Motor neuron (in vitro differentiated cells): ENCODE results near the gene FCHSD2. TPM values are rescaled to one million over a fixed set of nuclear protein-coding genes. Genes with fewer than 3 reads are reported as not detected.
"Not testable (repeated sequence)": the region's sequence is repeated elsewhere in the genome, so short reads cannot be mapped to it uniquely, and the experiment has no call there.

Experiments used
- ATAC-seq, 8 experiments: fragments of 200-7000 bp; cut with Tn5 transposase; replicated peaks in 6 of 8; 2 replicates each; pipeline ENCODE4 v1.8.0; 2021; ENCODE audit warnings: mild to moderate bottlenecking in 8 of 8, moderate library complexity in 8 of 8
- H3K27ac ChIP-seq, 2 donors: fragments of 250-450 bp; sonication (Bioruptor Pico); 2 replicates each; pipeline ENCODE4 v1.9.0; 2021; ENCODE audit warnings: antibody characterized with exemption in 2 of 2, mild to moderate bottlenecking in 2 of 2, moderate library complexity in 1 of 2
- H3K4me1 ChIP-seq, 2 donors: fragments of 250-450 bp; sonication (Bioruptor Pico); replicated peaks in 1 of 2; 2 replicates each; pipeline ENCODE4 v1.6.1; 2021; ENCODE audit warnings: antibody characterized with exemption in 2 of 2, mild to moderate bottlenecking in 2 of 2, moderate library complexity in 1 of 2
- H3K4me3 ChIP-seq, 5 donors: fragments of 250-450 bp; sonication (Bioruptor Pico); 2 replicates each; pipeline ENCODE4 v1.9.0; 2021; ENCODE audit warnings: antibody characterized with exemption in 5 of 5, mild to moderate bottlenecking in 5 of 5, moderate library complexity in 4 of 5
- whole genome bisulfite sequencing, 10 experiments: fragments of 450-650 bp; shearing (Covaris generic); methylation state at CpG; one replicate each; pipeline ENCODE4 v1.0.0; 2022; 5-methylcytosine and 5-hydroxymethylcytosine counted together
- in situ Hi-C, 9 experiments: fragments of 400-800 bp; cut with MboI; loops; one replicate each; pipeline ENCODE4 v1.15.0; 2021; ENCODE audit warnings: low sequenced_read_pairs in 9 of 9, low pct_unique_long_range_greater_than_20kb in 2 of 9; ENCODE audit not compliant: unreplicated experiment in 9 of 9
- total RNA-seq, 8 experiments: library from RNA; unstranded; fragments of 300-600 nt; gene quantifications; 2 replicates each; pipeline versions ENCODE4 v1.2.3 to v1.2.4, GENCODE V29; 2022

FCHSD2 gene
- total RNA-seq, 8 experiments from 2014 or later: 11.6 to 22.1 (median 18.0) TPM

DNA sequence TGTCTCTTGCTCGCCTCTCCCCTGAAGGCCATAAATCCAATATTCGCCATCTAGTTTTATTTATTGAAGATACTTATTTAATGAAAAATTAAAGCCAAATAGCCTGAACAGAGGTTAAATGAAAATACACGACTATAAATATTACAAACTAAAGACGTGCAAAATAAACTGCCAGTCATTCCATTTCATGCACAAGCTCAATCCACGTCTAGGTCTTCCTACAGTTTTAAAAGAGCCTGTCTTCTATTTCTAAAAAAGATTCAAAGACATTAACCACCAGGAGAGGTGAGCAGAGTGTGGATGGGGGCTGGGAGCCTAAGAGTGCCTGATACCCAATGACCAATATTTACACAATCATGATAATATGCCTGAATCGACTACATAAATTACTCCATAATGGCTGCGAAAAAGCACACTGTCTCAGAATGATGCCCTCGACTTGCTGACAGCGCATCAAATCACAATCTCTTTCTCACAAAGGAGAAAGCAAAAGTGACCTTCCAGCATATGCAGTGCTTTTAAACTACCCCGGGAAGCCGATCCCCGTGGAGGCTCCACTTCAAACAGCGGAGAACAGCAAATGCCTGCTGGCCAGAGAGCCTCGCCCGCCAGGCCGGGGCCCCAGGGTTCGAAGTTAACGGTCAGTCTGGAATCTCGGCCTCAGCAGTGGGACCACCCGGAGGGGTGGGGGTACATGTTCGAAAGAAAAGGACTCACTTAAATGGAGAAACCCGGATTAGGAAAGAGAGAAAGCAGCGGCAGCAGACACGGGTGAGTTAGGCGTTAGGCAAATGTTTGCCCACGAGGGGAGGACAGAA, 1.7 kb downstream of the FCHSD2 start:
- Histone ChIP-seq H3K4me1 (peaks cover 10 to 14% of the 10 kb centered on the region in 2 donors), H3K4me3 (peak overlapping the region; percentile 54 to 81 (median 75)), H3K27ac (peak overlapping the region; percentile 83 to 87)
- peak in 2 of 8 experiments; percentile 3 to 4 for ATAC-seq
- in situ Hi-C loops: loop anchor here in 3 of 9 experiments (25.0 kb wide), 3 partner anchors 203 to 278 kb away; no protein-coding TSS in a partner anchor
- WGBS, 10 experiments: 0 to 89% (median 7%) methylated on average over 1 to 20 of the region's 26 CpGs

DNA sequence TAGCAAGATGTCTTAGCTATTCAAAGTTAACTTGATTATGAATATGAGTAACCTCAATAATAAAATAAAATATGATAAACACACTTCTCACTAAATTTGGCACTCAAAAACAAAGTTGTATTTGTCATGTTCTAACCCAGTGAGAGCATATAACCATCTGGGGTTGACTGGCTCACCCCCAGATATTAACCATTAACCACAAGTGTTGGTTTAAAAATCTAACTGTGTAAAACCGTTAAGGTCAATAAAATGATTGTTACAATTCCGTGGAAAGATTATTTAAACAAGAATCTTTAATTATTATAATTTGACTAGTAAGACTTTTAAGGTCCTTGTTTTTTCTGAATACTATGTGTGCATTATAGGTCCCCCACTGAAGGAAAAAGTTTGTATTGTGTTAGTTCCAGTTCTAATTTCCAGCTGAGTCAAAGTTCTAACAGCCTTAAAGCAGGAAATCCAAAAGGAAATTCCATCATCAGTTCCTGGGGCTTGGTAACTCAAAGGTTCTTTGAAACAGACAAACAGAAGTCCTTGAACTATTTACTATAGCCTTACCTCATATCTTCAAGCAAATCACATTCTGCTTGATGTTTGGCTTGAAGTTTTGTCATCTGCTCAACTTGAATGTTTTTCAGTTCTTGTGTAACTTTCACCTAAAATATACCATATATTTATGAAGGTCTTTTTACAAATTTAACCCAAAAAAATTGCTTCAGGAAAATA, 2.5 kb downstream of the FCHSD2 start:
- H3K27ac ChIP-seq: no peak overlapping the region

DNA sequence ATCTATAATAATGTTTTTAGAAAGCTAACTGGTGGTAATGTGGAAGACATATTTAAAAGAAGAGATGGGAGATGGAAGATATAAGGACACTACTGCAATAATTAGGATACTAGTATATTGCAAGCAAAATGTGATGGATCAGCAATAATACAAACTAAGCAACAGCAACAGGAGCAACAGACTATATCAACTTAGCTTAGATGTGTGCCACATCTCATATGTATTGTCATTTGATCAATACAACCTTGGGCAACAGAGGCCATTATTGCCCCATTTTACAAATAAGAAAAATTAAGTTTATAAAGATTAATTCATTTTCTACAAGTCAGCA, 4.2 kb downstream of the FCHSD2 start:
- Histone ChIP-seq H3K4me1 (peaks cover 2 to 6% of the 10 kb centered on the region in 2 donors), H3K27ac (no peak overlapping the region), H3K4me3 (no peak overlapping the region)
- no peak for ATAC-seq
- in situ Hi-C loops: loop anchor here in 3 of 9 experiments (25.0 kb wide), 3 partner anchors 201 to 276 kb away; no protein-coding TSS in a partner anchor

More for the DNA sequence above, 2.5 kb downstream of the FCHSD2 start:
- Histone ChIP-seq H3K4me3 (peak overlapping the region; percentile 54 to 81 (median 75)), H3K4me1 (peaks cover 10 to 14% of the 10 kb centered on the region in 2 donors)
- 0 to 74% (median 38%) methylated on average over 1 to 2 of the region's 2 CpGs; no CpG with 5 or more reads in 2 of the 10 experiments for WGBS, 10 experiments
- in situ Hi-C loops: loop anchor here in 3 of 9 experiments (25.0 kb wide), 3 partner anchors 202 to 277 kb away; no protein-coding TSS in a partner anchor
- ATAC-seq: no peak

DNA sequence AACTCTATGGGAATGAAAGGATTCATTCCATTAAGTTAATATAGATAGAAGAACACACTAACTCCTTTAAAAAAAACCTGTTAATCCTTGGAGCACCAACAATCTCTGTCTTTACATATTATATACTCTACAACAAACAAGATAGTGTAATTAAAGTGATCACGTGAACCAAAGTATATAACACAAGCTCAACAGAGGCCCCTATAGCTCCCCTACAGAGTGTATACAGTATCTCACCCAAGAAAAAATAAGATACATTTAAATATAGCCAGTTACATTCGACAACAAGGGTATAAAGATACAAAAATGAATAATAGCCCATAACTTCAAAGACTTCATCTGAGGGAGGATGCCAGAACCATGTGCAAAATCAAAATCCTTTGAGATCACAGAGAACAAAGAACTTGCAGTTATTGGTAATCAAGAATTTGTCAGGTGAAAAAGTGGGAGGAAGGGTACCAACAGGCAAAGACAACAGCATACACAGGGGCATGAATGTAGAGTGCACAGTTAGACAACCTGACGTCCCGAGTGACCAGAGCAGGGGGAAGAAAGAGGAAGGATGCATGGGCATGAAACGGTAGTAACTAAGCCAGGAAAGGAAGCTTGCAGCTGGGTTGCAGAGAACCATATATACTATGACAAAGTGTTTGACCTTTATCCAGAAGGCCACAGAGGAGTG, 4.7 kb downstream of the FCHSD2 start:
- no peak for ATAC-seq
- Histone ChIP-seq H3K4me1 (peaks cover 2 to 6% of the 10 kb centered on the region in 2 donors), H3K27ac (no peak overlapping the region), H3K4me3 (no peak overlapping the region)
- in situ Hi-C loops: loop anchor here in 3 of 9 experiments (25.0 kb wide), 3 partner anchors 200 to 275 kb away; no protein-coding TSS in a partner anchor
- WGBS, 10 experiments: 78 to 100% (median 93%) methylated on average over 1 to 5 of the region's 5 CpGs; no CpG with 5 or more reads in 1 of the 10 experiments

DNA sequence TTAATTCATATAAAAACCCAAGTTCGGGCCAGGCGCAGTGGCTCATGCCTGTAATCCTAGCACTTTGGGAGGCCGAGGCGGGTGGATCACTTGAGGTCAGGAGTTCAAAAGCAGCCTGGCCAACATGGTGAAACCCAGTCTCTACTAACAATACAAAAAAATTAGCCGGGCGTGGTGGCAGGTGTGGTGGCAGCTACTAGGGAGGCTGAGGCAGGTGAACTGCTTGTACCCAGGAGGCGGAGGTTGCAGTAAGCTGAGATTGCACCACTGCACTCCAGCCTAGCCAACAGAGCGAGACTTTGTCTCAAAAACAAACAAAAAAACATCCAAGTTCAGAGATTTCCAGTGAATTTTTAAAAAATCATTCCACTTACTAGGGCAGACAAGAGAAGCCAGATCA, 5.4 kb downstream of the FCHSD2 start:
- in situ Hi-C loops: loop anchor here in 3 of 9 experiments (25.0 kb wide), 3 partner anchors 199 to 274 kb away; no protein-coding TSS in a partner anchor
- WGBS, 10 experiments: 83 to 100% (median 98%) methylated on average over 1 to 8 of the region's 8 CpGs; no CpG with 5 or more reads in 2 of the 10 experiments
- not testable (repeated sequence) for ATAC-seq, H3K4me1 ChIP-seq, H3K4me3 ChIP-seq, H3K27ac ChIP-seq

DNA sequence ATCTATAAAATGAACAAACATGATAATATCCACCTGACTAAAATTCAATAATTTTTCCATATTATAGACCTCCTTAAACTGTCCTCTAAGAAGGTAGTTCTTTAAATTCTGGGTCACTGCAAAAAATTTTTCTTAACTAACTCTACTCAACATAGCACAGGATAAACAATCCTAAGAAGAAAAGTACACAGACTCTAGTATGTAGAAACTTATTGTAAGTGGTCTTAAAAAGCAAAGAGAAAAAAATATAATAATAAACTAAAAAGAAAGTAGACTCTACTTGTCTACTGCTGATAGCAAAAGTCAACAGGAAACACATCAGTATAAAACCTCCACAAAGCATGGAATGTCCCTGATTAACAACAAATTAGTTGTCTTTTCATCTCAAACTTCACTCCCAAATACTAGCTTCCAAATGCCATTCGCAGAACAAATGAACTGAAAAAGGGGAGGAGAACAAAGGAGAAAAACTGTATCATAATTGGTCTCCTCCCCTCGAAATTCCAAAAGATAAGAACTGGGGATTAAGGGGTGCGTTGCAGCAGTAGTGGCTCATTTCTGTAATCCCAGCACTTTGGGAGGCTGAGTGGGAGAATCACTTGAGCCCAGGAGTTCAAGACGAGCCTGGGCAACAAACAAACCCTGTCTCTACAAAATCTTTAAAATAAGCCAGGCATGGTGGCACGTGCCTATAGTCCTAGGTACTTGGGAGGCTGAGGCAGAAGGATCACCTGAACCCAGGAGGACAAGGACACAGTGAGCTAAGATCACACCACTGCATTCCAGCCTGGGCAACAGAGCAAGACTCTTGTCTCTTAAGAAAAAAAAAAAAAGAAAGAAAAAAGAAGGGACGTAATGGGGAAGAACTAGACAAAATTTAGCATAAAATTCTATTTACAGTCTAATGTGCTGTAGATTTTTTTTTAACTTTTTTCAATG, 6.5 kb downstream of the FCHSD2 start:
- WGBS, 10 experiments: 80 to 100% (median 91%) methylated on average over 2 to 6 of the region's 6 CpGs
- ATAC-seq: no peak
- Histone ChIP-seq H3K27ac (no peak overlapping the region), H3K4me1 (peaks cover 2 to 6% of the 10 kb centered on the region in 2 donors), H3K4me3 (no peak overlapping the region)
- in situ Hi-C loops: loop anchor here in 3 of 9 experiments (25.0 kb wide), 3 partner anchors 198 to 273 kb away; no protein-coding TSS in a partner anchor

DNA sequence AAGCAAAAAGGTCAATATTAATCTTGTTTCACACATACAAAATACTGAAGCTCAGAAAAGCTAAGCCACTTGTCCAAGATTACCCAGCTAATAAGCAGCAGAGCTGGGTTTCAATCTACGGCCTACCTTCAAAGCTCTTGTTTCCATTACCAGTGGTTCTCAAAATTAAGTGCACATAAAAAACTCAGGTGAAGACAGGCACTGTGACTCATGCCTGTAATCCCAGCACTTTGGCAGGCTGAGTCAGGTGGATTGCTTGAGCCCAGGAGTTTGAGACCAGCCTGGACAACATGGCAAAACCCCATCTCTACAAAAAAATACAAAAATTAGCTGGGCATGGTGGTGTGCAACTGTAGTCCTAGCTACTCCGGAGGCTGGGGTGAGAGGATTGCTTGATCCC, 9.8 kb downstream of the FCHSD2 start:
- H3K27ac ChIP-seq, H3K4me1 ChIP-seq, ATAC-seq, H3K4me3 ChIP-seq: not testable (repeated sequence)
- in situ Hi-C loops: loop anchor here in 3 of 9 experiments (25.0 kb wide), 3 partner anchors 195 to 270 kb away; no protein-coding TSS in a partner anchor
- 17 to 100% (median 100%) methylated on average over 1 to 2 of the region's 2 CpGs; no CpG with 5 or more reads in 3 of the 10 experiments for WGBS, 10 experiments

DNA sequence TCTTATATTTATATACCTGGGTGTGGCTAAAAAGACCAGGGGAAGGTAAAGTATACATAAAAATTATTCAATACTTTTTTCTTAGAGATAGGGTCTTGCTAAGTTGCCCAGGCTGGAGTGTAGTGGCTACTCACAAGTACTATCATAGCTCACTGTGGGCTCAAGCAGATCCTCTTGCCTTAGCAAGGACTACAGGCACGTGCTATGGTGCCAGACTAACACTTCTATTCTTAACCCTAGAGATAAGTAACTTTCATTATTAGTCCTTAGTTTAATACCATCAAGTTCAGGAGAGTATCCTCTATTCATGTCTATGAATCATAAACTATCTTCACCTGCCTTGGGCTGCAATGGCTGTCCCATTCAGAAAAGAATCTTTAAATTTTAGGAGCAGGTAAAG, 11.9 kb downstream of the FCHSD2 start:
- in situ Hi-C loops: loop anchor here in 3 of 9 experiments (25.0 kb wide), 3 partner anchors 193 to 268 kb away; no protein-coding TSS in a partner anchor
- no peaks in the 10 kb centered on the region for H3K4me1 ChIP-seq
- ATAC-seq: no peak
- WGBS, 10 experiments: 83 to 100% (median 100%) methylated on average over 1 of the region's 1 CpG; no CpG with 5 or more reads in 5 of the 10 experiments
- H3K4me3 ChIP-seq: no peak overlapping the region
- H3K27ac ChIP-seq: no peak overlapping the region

DNA sequence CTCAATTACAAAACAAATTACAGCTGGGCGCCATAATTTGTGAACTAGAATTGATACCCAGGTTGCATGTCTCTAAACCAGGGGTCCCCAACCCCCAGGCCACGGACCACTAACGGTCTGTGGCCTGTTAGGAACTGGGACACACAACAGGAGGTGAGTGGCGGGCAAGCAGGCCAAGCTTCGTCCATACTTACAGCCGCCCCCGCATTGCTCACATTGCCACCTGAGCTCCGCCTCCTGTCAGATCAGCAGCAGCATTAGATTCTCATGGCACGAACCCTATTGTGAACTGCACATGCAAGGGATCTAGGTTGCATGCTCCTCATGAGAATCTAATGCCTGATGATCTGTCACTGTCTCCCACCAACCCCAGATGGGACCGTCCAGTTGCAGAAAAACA, 12.9 kb downstream of the FCHSD2 start:
- in situ Hi-C loops: loop anchor here in 3 of 9 experiments (25.0 kb wide), 3 partner anchors 192 to 267 kb away; no protein-coding TSS in a partner anchor

DNA sequence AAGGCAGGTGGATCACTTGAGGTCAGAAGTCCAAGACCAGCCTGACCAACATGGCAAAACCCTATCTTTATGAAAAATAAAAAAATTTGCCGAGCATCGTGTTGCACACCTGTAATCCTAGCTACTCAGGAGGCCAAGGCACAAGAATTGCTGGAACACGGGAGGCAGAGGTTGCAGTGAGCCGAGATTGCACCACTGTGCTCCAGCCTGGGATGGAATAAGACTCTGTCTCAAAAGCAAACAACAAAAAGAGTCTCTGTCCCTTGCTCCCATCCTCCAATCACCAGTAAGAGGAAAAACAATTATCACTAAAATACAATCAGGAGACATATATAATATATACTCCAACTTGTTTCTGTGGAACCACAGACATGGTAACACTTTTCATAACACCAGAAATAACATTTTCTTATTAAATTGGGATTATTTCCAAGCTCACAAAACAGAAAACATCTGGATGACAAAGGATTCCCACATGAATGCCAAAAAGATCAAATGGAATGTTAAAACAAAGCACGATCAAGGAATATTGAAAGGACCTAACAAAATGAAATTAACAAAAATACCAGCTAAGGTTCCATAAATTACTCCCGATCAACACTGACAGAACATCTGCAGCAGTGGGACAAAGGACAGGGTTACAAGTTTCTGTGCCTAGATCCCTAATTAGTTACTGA, 15.2 kb downstream of the FCHSD2 start:
- 28 to 100% (median 86%) methylated on average over 1 to 6 of the region's 6 CpGs for WGBS, 10 experiments
- no peak for ATAC-seq
- H3K27ac ChIP-seq: no peak overlapping the region
- H3K4me3 ChIP-seq: no peak overlapping the region
- in situ Hi-C loops: loop anchor here in 3 of 9 experiments (25.0 kb wide), 3 partner anchors 190 to 265 kb away; no protein-coding TSS in a partner anchor
- H3K4me1 ChIP-seq: no peaks in the 10 kb centered on the region

More for the DNA sequence above, 12.9 kb downstream of the FCHSD2 start:
- WGBS, 10 experiments: 84 to 100% (median 100%) methylated on average over 1 to 8 of the region's 10 CpGs; no CpG with 5 or more reads in 3 of the 10 experiments
- H3K27ac ChIP-seq: no peak overlapping the region
- H3K4me1 ChIP-seq: no peaks in the 10 kb centered on the region
- no peak overlapping the region for H3K4me3 ChIP-seq
- ATAC-seq: no peak

DNA sequence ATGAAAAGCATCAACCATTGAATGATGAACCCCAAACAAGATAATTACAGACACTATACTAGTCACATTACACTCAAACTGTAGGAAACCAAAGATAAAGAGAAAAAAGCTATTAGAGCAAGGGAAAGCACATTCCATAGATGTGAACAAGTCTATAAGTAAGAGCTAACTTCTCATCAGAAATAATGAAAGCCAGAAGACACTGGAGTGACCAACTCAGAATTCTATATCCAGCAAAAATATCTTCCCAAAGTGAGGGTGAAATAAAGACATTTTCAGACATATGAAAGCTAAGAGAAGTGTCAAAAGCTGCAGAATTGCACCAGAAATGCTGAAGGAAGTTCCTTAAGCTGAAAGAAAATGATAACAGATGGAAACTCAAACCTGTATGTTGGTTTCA, 17.3 kb downstream of the FCHSD2 start:
- in situ Hi-C loops: loop anchor here in 3 of 9 experiments (25.0 kb wide), 3 partner anchors 187 to 262 kb away; no protein-coding TSS in a partner anchor
- no peak for ATAC-seq
- H3K27ac ChIP-seq: no peak overlapping the region
- H3K4me1 ChIP-seq: no peaks in the 10 kb centered on the region
- no peak overlapping the region for H3K4me3 ChIP-seq
